PFSK-1 (cell line): ENCODE data around the gene SP2.

Source experiments
- FOXP2 ChIP-seq: optimal IDR thresholded peaks from 2 replicates; pipeline ENCODE3; 2011; ENCODE audit warnings: borderline replicate concordance, control low read depth, inconsistent platforms; ENCODE audit not compliant: insufficient read depth; ENCODE audit errors: extremely low read length, extremely low read depth
- POLR2AphosphoS5 ChIP-seq: IDR thresholded peaks from 2 replicates; pipeline ENCODE4 v1.6.1; 2012; ENCODE audit warnings: low read depth, mild to moderate bottlenecking, control low read depth, low read length, moderate library complexity
- REST ChIP-seq, 2 experiments: IDR thresholded peaks; 2 replicates each; pipeline versions ENCODE4 v1.6.1 to v1.8.0; 2011 to 2012; ENCODE audit warnings: low read depth in 2 of 2, low read length in 2 of 2, control low read depth in 1 of 2, inconsistent platforms in 1 of 2, mild to moderate bottlenecking in 1 of 2, moderate library complexity in 1 of 2; ENCODE audit not compliant: insufficient read depth in 1 of 2
- SIN3A ChIP-seq: IDR thresholded peaks from 2 replicates; pipeline ENCODE4 v1.6.1; 2012; ENCODE audit warnings: mild to moderate bottlenecking, low read length, moderate library complexity, borderline replicate concordance; ENCODE audit not compliant: insufficient read depth
- TAF1 ChIP-seq: IDR thresholded peaks from 2 replicates; pipeline ENCODE4 v1.6.1; 2012; ENCODE audit warnings: low read length, control low read depth, borderline replicate concordance; ENCODE audit not compliant: insufficient read depth

SP2 gene

DNA sequence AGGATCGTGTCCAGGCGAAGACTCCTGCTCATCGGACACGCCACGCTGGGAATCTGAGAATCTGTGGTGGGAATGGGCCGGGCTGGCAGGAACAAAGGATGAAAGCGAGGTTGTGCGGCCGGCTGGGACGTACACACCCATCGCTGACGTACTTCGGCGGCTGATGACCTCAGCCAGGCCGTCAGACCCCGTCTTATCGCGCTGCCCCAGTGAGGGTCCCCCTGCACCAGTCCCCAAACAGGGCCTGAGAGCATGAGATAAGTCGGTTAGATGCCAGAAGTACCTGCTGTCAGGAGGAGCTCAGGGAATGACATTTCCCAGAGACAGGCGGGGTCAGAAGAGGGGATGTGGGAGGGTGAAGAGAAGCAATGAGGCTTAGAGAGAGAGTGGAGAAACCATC lies 29.1 kb upstream of the SP2 start:
- TF ChIP-seq SIN3A: no peak
- TF ChIP-seq FOXP2: no peak
- TF ChIP-seq REST (IDR thresholded peaks at IDR 0.05; ENCODE audit: insufficient read depth in 1 of 2, low read depth in 2 of 2, low read length in 2 of 2): no peak
- TF ChIP-seq TAF1: no peak
- TF ChIP-seq POLR2AphosphoS5: no peak

DNA sequence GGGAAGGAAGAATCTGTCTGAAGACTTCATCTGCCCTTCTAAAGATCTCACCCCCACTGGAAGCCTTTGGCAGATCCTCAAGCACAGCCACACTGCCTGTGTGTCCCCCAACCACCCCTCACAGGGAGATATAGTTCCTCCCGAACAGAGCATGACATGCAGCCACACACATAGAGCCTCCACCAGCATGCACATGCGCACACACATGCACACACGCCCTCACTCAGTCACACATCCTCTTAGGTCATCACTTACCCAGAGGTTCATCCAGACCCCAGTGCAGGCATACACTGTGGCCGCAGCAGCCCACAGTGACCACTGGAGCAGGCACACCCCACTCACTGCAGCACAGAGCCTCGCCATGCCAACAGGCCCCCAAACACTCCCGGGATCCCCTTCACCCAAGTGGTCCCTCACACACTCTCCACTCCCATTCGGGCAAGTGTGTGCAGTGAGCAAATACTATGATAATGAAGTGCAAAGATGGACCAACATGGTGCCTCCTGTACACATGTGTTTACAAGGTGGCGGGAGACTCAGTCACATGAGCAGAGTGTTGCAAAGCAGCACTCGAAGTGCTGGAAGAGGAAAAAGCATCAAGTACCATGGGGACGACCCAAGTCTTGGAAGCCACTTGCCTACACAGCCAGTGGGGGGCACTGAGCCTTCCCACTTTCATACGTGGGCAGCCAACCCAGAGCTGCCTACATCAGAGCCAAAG lies 28.1 kb upstream of the SP2 start:
- TF ChIP-seq SIN3A (no peak), REST (IDR thresholded peaks at IDR 0.05; ENCODE audit: insufficient read depth in 1 of 2, low read depth in 2 of 2, low read length in 2 of 2) (no peak), FOXP2 (no peak), TAF1 (no peak)

DNA sequence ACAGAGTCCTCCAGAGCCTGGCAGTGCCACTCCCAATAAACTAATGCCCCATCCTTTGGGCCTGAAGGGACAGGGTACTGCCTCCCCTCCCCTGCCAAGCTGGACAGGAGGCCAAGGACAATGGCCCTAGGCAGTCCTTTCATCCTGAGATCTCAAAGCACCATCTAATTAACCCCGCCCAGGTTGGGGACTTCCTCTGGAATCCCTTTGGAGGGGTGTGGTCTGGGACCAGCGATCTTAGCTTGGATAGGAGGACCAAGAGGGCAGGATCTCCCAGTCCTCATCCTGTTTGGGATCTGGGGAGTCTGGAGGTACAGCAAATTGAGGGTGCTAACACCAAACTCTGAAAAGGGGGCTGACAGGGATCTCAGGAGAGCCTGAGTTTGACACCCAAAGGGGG lies 26.9 kb upstream of the SP2 start:
- no peak for TF ChIP-seq REST (IDR thresholded peaks at IDR 0.05; ENCODE audit: insufficient read depth in 1 of 2, low read depth in 2 of 2, low read length in 2 of 2)
- no peak for TF ChIP-seq FOXP2
- TF ChIP-seq POLR2AphosphoS5: no peak
- TF ChIP-seq SIN3A: no peak
- TF ChIP-seq TAF1: no peak

DNA sequence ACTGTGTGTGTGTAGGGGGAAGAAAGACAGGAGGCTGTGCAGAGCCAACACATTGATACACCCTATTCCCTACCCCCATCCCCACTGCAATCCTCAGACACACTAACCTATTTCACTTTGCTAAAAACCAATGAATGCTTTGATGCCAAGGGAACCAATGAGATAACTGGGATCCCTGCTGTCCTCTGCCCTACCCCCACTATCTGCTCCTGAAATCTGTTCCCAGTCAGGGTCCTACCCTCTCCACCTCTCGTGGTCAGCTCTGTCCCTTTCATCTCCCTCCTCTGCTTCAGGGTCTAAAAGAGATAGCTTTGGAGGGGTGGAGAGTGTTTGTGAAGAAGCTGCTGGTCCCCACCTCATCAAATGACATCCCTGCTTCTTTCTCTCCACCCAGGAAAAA lies 26.0 kb upstream of the SP2 start:
- TF ChIP-seq FOXP2 (no peak), POLR2AphosphoS5 (no peak), REST (IDR thresholded peaks at IDR 0.05; ENCODE audit: insufficient read depth in 1 of 2, low read depth in 2 of 2, low read length in 2 of 2) (no peak), TAF1 (no peak), SIN3A (no peak)

- TF ChIP-seq POLR2AphosphoS5 (no peak), TAF1 (no peak), REST (IDR thresholded peaks at IDR 0.05; ENCODE audit: insufficient read depth in 1 of 2, low read depth in 2 of 2, low read length in 2 of 2) (no peak), SIN3A (no peak), FOXP2 (no peak)
These were observed 25.0 kb upstream of the SP2 start for GRCh38 chr17:47871048-47871447.
